Measurements from ENCODE around the gene SYS1.

- TF ChIP-seq CTCF (IDR thresholded peaks at IDR 0.05), result no peak
- no peak for TF ChIP-seq ZFX (IDR thresholded peaks at IDR 0.05; ENCODE audit: borderline replicate concordance)
Observed at GRCh38 chr20:45361793-45362192, 1.2 kb upstream of the SYS1 start.

Measured in 22Rv1 (cell line).